Astrocyte of the spinal cord (primary cell): ENCODE results near the gene PTPN7.

ENCODE experiments used
- DNase-seq: peaks from one replicate; pipeline ENCODE4 v3.0.0; 2011; ENCODE audit warnings: low read depth, low spot score
- H3K4me3 ChIP-seq: 2 replicates; pipeline ENCODE4 v1.5.1; 2011; ENCODE audit warnings: low read depth, mild to moderate bottlenecking, low read length, moderate library complexity
- CTCF ChIP-seq: IDR thresholded peaks from 2 replicates; pipeline ENCODE4 v1.5.1; 2012; ENCODE audit warnings: low read depth, mild to moderate bottlenecking, low read length, inconsistent platforms
- in situ Hi-C: cut with HindIII; loops from 2 replicates; pipeline ENCODE4 v1.10.0; 2017; ENCODE audit warnings: low sequenced_read_pairs

The PTPN7 gene

GRCh38 chr1:202155478-202156021 lies 4.9 kb downstream of the PTPN7 start:
- no peak for TF ChIP-seq CTCF
- DNase-seq, result no peak

GRCh38 chr1:202154766-202155477 lies 5.5 kb downstream of the PTPN7 start:
- in situ Hi-C loops, result no loop called here
- H3K4me3 ChIP-seq, result no peak overlapping the region
- peak; percentile 67 for DNase-seq
- peak; percentile 61 for TF ChIP-seq CTCF

More at GRCh38 chr1:202155478-202156021, 4.9 kb downstream of the PTPN7 start:
- no peak overlapping the region for H3K4me3 ChIP-seq
- in situ Hi-C loops, result no loop called here

GRCh38 chr1:202154148-202154765 lies 6.1 kb downstream of the PTPN7 start:
- no peak overlapping the region for H3K4me3 ChIP-seq
- in situ Hi-C loops, result no loop called here
- DNase-seq, result no peak
- no peak for TF ChIP-seq CTCF

GRCh38 chr1:202153284-202153683 lies 7.1 kb downstream of the PTPN7 start:
- DNase-seq, result no peak
- no peak for TF ChIP-seq CTCF
- H3K4me3 ChIP-seq, result no peak overlapping the region
- in situ Hi-C loops, result no loop called here

- H3K4me3 ChIP-seq, result no peak overlapping the region
- no peak for TF ChIP-seq CTCF
- DNase-seq, result no peak
- in situ Hi-C loops, result no loop called here
These were observed 8.0 kb downstream of the PTPN7 start for GRCh38 chr1:202152399-202152798.

GRCh38 chr1:202151045-202151444 lies 9.4 kb downstream of the PTPN7 start:
- no peak for TF ChIP-seq CTCF
- no peak overlapping the region for H3K4me3 ChIP-seq
- in situ Hi-C loops, result no loop called here
- DNase-seq, result no peak
